ENCODE measurements around the gene ABCC5.

GRCh38 chr3:183988216-183988790 is 29.4 kb downstream of the ABCC5 start:
- TF ChIP-seq CTCF (optimal IDR thresholded peaks at IDR 0.05 in 1 of 3, IDR thresholded peaks at IDR 0.05 in 1 of 3, conservative IDR thresholded peaks at IDR 0.05 in 1 of 3; ENCODE audit: extremely low read depth in 1 of 3, insufficient read depth in 2 of 3, low read length in 3 of 3) (no peak), EZH2 (IDR thresholded peaks at IDR 0.05; ENCODE audit: low read length) (no peak)

All from keratinocyte (primary cell).